ENCODE data around the gene MID1.

DNA sequence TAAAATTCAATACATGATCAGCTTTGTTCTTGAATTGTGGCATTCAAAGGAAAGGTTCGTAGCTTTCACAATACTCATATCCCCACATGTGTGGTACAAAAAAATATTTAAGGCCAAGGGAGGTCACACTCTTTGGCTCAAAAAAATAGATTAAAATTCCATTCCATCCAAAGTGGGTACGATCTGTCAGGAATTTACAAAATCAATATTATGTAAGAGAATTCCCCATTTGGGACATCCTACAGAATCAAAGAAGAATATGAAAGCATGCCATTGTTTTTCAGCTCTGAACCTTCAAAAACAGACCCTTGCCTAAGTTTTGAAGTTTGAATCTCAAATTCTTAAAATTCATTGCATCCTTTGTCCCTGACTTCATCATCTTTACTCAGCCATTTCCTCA is 85.8 kb downstream of the MID1 start:
- TF ChIP-seq, protein P1, sequence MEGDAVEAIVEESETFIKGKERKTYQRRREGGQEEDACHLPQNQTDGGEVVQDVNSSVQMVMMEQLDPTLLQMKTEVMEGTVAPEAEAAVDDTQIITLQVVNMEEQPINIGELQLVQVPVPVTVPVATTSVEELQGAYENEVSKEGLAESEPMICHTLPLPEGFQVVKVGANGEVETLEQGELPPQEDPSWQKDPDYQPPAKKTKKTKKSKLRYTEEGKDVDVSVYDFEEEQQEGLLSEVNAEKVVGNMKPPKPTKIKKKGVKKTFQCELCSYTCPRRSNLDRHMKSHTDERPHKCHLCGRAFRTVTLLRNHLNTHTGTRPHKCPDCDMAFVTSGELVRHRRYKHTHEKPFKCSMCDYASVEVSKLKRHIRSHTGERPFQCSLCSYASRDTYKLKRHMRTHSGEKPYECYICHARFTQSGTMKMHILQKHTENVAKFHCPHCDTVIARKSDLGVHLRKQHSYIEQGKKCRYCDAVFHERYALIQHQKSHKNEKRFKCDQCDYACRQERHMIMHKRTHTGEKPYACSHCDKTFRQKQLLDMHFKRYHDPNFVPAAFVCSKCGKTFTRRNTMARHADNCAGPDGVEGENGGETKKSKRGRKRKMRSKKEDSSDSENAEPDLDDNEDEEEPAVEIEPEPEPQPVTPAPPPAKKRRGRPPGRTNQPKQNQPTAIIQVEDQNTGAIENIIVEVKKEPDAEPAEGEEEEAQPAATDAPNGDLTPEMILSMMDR (IDR thresholded peaks at IDR 0.05; ENCODE audit: borderline replicate concordance, extremely low read depth, low read length, poor library complexity, severe bottlenecking) = no peak
- TF ChIP-seq EZH2 (IDR thresholded peaks at IDR 0.05; ENCODE audit: borderline replicate concordance, low read depth, low read length, severe bottlenecking) = no peak
